Measurements from ENCODE around the gene MEAF6. TPM values are rescaled to one million over a fixed set of nuclear protein-coding genes. Genes with fewer than 3 reads are reported as not detected.

The MEAF6 gene
- total RNA-seq, 1 donor from 2014 or later, result 127 TPM

DNA sequence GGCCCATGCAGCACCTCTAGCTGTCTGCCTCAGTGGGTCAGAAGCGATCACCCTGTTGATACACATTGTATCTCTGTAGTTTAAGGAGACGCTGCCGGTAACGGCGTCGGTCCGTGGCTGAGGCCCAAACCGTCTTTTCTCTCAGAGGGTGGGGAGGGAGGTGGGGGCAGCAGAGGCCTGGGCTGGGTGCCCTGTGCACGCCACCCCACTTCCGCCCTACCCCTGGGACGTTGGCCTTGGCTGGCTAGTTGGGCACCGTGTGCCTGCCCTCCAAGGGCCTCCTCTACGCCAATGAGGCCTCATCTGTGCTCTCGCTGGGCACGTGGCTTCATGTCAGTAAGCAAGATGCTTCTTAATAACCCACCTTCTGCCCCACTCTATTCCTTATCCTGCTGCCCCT, 30.8 kb downstream of the MEAF6 start:
- TF ChIP-seq EZH2 (IDR thresholded peaks at IDR 0.05), result no peak
- no peak for TF ChIP-seq EZH2phosphoT487 (IDR thresholded peaks at IDR 0.05)
- TF ChIP-seq, protein P1, sequence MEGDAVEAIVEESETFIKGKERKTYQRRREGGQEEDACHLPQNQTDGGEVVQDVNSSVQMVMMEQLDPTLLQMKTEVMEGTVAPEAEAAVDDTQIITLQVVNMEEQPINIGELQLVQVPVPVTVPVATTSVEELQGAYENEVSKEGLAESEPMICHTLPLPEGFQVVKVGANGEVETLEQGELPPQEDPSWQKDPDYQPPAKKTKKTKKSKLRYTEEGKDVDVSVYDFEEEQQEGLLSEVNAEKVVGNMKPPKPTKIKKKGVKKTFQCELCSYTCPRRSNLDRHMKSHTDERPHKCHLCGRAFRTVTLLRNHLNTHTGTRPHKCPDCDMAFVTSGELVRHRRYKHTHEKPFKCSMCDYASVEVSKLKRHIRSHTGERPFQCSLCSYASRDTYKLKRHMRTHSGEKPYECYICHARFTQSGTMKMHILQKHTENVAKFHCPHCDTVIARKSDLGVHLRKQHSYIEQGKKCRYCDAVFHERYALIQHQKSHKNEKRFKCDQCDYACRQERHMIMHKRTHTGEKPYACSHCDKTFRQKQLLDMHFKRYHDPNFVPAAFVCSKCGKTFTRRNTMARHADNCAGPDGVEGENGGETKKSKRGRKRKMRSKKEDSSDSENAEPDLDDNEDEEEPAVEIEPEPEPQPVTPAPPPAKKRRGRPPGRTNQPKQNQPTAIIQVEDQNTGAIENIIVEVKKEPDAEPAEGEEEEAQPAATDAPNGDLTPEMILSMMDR (IDR thresholded peaks at IDR 0.05), result no peak
- Mint-ChIP-seq H3K4me3 (no peak overlapping the region), H3K4me1 (peaks cover 9% of the 10 kb centered on the region), H3K27me3 (ENCODE audit: insufficient read depth, low read depth) (peaks cover 3% of the 10 kb centered on the region), H3K27ac (no peak overlapping the region), H3K9me3 (no peaks in the 10 kb centered on the region), H3K36me3 (no peaks in the 10 kb centered on the region)
- H3K9ac ChIP-seq, result no peak overlapping the region
- no peaks in the 10 kb centered on the region for H3K9me3 ChIP-seq (ENCODE audit: low read depth)
- no peak overlapping the region for H2AFZ ChIP-seq (replicated peaks)
- no peaks in the 10 kb centered on the region for H3K36me3 ChIP-seq
- no peak overlapping the region for H3K4me2 ChIP-seq
- H3K79me2 ChIP-seq (ENCODE audit: low read depth), result no peaks in the 10 kb centered on the region
- no peaks in the 10 kb centered on the region for H3K27me3 ChIP-seq
- H3F3A ChIP-seq (ENCODE audit: low read depth), result no peaks in the 10 kb centered on the region
- DNase-seq (ENCODE audit: low spot score), result no peak
- no peaks in the 10 kb centered on the region for H4K20me1 ChIP-seq (ENCODE audit: low read depth)
- no peak overlapping the region for H3K4me3 ChIP-seq
- H3K4me1 ChIP-seq, result no peaks in the 10 kb centered on the region
- H3K27ac ChIP-seq, result no peak overlapping the region

DNA sequence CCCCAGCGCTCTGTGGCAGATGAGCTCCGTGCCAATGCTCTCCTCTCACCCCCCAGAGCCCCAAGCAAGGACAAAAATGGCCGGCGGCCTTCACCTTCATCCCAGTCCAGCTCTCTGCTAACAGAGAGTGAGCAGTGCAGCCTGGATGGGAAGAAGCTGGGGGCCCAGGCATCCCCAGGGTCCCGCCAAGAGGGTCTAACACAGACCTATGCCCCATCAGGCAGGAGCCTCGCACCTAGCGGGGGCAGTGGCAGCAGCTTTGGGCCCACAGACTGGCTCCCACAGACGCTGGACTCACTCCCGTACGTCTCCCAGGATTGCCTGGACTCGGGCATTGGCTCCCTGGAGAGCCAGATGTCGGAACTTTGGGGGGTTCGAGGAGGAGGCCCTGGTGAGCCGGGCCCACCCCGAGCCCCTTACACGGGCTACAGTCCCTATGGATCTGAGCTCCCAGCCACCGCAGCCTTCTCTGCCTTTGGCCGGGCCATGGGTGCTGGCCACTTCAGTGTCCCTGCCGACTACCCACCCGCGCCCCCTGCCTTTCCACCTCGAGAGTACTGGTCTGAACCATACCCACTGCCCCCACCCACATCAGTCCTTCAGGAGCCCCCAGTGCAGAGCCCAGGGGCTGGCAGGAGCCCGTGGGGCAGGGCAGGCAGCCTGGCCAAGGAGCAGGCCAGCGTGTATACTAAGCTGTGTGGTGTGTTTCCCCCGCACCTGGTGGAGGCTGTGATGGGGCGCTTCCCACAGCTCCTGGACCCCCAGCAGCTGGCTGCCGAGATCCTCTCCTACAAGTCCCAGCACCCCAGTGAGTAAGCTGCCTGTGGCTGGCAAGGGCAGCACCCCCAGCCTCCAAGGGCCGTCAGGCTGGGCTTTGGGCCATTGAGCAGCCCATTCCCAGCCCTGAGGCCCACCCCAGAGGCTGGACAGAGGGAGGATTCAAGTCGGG, 31.5 kb downstream of the MEAF6 start:
- H2AFZ ChIP-seq (replicated peaks), result no peak overlapping the region
- H3K27ac ChIP-seq, result no peak overlapping the region
- no peaks in the 10 kb centered on the region for H3K36me3 ChIP-seq
- Mint-ChIP-seq H3K4me3 (no peak overlapping the region), H3K27ac (no peak overlapping the region), H3K4me1 (peaks cover 9% of the 10 kb centered on the region), H3K27me3 (ENCODE audit: insufficient read depth, low read depth) (peaks cover 3% of the 10 kb centered on the region), H3K9me3 (no peaks in the 10 kb centered on the region), H3K36me3 (no peaks in the 10 kb centered on the region)
- no peaks in the 10 kb centered on the region for H4K20me1 ChIP-seq (ENCODE audit: low read depth)
- no peaks in the 10 kb centered on the region for H3K27me3 ChIP-seq
- H3K9ac ChIP-seq, result no peak overlapping the region
- H3K79me2 ChIP-seq (ENCODE audit: low read depth), result no peaks in the 10 kb centered on the region
- DNase-seq (ENCODE audit: low spot score), result no peak
- no peak overlapping the region for H3K4me3 ChIP-seq
- H3F3A ChIP-seq (ENCODE audit: low read depth), result no peaks in the 10 kb centered on the region
- no peaks in the 10 kb centered on the region for H3K9me3 ChIP-seq (ENCODE audit: low read depth)
- no peaks in the 10 kb centered on the region for H3K4me1 ChIP-seq
- no peak overlapping the region for H3K4me2 ChIP-seq
- TF ChIP-seq, protein P1 (IDR thresholded peaks at IDR 0.05), result no peak
- TF ChIP-seq EZH2 (IDR thresholded peaks at IDR 0.05) (no peak), EZH2phosphoT487 (IDR thresholded peaks at IDR 0.05) (no peak)

DNA sequence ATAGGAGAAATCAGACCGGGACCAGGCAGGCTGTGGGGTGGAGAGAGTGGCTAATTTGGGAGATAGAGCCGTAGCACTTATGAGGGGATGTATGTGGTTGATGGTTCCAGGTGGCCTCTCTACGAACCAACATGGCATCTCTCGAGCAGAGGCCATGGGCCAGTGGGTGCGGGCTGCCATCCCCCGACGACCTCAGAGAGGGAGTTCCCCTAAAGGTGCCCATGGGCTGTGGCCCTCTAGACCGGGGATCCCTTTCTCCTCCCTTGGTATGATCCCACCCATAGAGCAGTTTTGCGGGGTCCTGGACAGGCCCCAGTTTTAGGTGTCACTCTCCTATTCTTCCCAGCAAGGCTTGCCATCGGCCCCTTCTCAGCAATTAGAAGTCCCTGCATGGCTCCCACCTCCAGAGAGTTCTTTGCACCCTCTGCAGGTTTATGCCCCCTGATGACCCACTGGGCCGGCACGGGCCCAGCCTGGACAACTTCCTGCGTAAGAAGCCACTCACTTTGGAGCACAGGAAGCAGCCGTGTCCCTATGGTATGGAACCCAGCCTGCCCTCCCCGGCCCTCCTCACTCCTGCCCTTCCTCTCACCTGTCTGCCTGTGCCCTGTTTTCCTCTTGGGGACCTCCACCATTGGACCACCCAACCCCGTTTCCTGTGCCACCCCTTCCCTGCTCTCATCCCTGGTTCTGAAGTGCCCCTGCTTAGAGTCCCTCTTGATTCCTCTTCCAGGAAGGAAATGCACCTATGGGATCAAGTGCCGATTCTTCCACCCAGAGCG, 32.4 kb downstream of the MEAF6 start:
- no peaks in the 10 kb centered on the region for H3K36me3 ChIP-seq
- peaks cover 13% of the 10 kb centered on the region for H3K4me1 Mint-ChIP-seq
- H3K4me3 Mint-ChIP-seq, result no peak overlapping the region
- H3K36me3 Mint-ChIP-seq, result no peaks in the 10 kb centered on the region
- peaks cover 3% of the 10 kb centered on the region for H4K20me1 ChIP-seq (ENCODE audit: low read depth)
- H3K79me2 ChIP-seq (ENCODE audit: low read depth), result no peaks in the 10 kb centered on the region
- H3K4me2 ChIP-seq, result no peak overlapping the region
- H3K9me3 ChIP-seq (ENCODE audit: low read depth), result no peaks in the 10 kb centered on the region
- no peak overlapping the region for H3K27ac ChIP-seq
- no peak for DNase-seq (ENCODE audit: low spot score)
- no peak overlapping the region for H3K4me3 ChIP-seq
- H3K9ac ChIP-seq, result no peak overlapping the region
- no peak for TF ChIP-seq EZH2phosphoT487 (IDR thresholded peaks at IDR 0.05)
- no peaks in the 10 kb centered on the region for H3K4me1 ChIP-seq
- no peaks in the 10 kb centered on the region for H3F3A ChIP-seq (ENCODE audit: low read depth)
- no peak overlapping the region for H3K27ac Mint-ChIP-seq
- no peaks in the 10 kb centered on the region for H3K27me3 ChIP-seq
- no peaks in the 10 kb centered on the region for H3K9me3 Mint-ChIP-seq
- H3K27me3 Mint-ChIP-seq (ENCODE audit: insufficient read depth, low read depth), result peaks cover 3% of the 10 kb centered on the region
- no peak overlapping the region for H2AFZ ChIP-seq (replicated peaks)
